BLaER1 treated with 17β-estradiol and CSF1 and Interleukin-3, amounts not matched to agents 10 nM and 100 nM (cell line): Measurements from ENCODE around the gene BACH1.
"Not testable (repeated sequence)": the region's sequence is repeated elsewhere in the genome, so short reads cannot be mapped to it uniquely, and the experiment has no call there.

Experiments
- H3K27ac ChIP-seq, 11 experiments: shearing (Covaris generic); formaldehyde crosslinking; 2 replicates each; pipeline ENCODE4 v1.8.1; 2022
- H3K27me3 ChIP-seq, 11 experiments: shearing (Covaris generic); formaldehyde crosslinking; 2 replicates each; pipeline ENCODE4 v1.8.1; 2022
- H3K36me3 ChIP-seq, 11 experiments: shearing (Covaris generic); formaldehyde crosslinking; 2 replicates each; pipeline ENCODE4 v1.8.1; 2022
- H3K4me1 ChIP-seq, 10 experiments: shearing (Covaris generic); formaldehyde crosslinking; 2 replicates each; pipeline ENCODE4 v1.8.1; 2022
- H3K4me2 ChIP-seq, 11 experiments: shearing (Covaris generic); formaldehyde crosslinking; 2 replicates each; pipeline ENCODE4 v1.8.1; 2022
- H3K4me3 ChIP-seq, 10 experiments: shearing (Covaris generic); formaldehyde crosslinking; 2 replicates each; pipeline ENCODE4 v1.8.1; 2022
- H3K9ac ChIP-seq, 11 experiments: shearing (Covaris generic); formaldehyde crosslinking; 2 replicates each; pipeline ENCODE4 v1.8.1; 2022
- H3K9me3 ChIP-seq, 11 experiments: shearing (Covaris generic); formaldehyde crosslinking; replicated peaks in 1 of 11; 2 replicates each; pipeline ENCODE4 v1.8.1; 2022
- H4K20me1 ChIP-seq, 11 experiments: shearing (Covaris generic); formaldehyde crosslinking; 2 replicates each; pipeline ENCODE4 v1.8.1; 2022
- Cebpa-rat ChIP-seq, 11 experiments: shearing (Covaris generic); IDR thresholded peaks; 2 replicates each; pipeline ENCODE4 v1.8.1; 2022

The BACH1 gene

GRCh38 chr21:29347274-29347681 is 48.6 kb downstream of the BACH1 start:
- Histone ChIP-seq H3K4me3 (no peak overlapping the region), H3K27ac (peak overlapping the region in 9 of 11 experiments; percentile 19 to 81 (median 65); a peak in 17 of 22 replicates), H3K27me3 (no peaks in the 10 kb centered on the region), H3K9me3 (peaks cover 0 to 8% (median 5%) of the 10 kb centered on the region in 11 experiments; a peak in 13 of 22 replicates), H3K4me2 (peak overlapping the region; percentile 38 to 84 (median 63)), H4K20me1 (peaks cover 10 to 74% (median 37%) of the 10 kb centered on the region in 11 experiments; a peak in 16 of 22 replicates), H3K36me3 (peaks cover 41 to 87% (median 51%) of the 10 kb centered on the region in 11 experiments), H3K4me1 (peaks cover 24 to 84% (median 35%) of the 10 kb centered on the region in 10 experiments), H3K9ac (peak overlapping the region in 5 of 11 experiments; percentile 6 to 33 (median 23); a peak in 5 of 22 replicates)
- no peak for TF ChIP-seq Cebpa-rat (IDR thresholded peaks at IDR 0.05)

- Histone ChIP-seq H3K9ac (no peak overlapping the region), H4K20me1 (peaks cover 3 to 50% (median 17%) of the 10 kb centered on the region in 11 experiments; a peak in 13 of 22 replicates), H3K36me3 (peaks cover 44 to 87% (median 53%) of the 10 kb centered on the region in 11 experiments), H3K27ac (peak overlapping the region in 3 of 11 experiments; percentile 26 to 65 (median 29); a peak in 3 of 22 replicates), H3K4me1 (peaks cover 24 to 71% (median 26%) of the 10 kb centered on the region in 10 experiments), H3K9me3 (peaks cover 12 to 33% (median 26%) of the 10 kb centered on the region in 11 experiments), H3K27me3 (no peaks in the 10 kb centered on the region), H3K4me3 (no peak overlapping the region), H3K4me2 (0 out of 22 replicates have a peak overlapping the region, but pooled peaks of 1 of the 11 experiments have one; percentile 2)
- TF ChIP-seq Cebpa-rat (IDR thresholded peaks at IDR 0.05), result no peak
Measured at GRCh38 chr21:29349702-29350101, 51.0 kb downstream of the BACH1 start.

GRCh38 chr21:29350246-29350779 is 51.6 kb downstream of the BACH1 start:
- Histone ChIP-seq H3K4me3 (no peak overlapping the region), H3K27me3 (no peaks in the 10 kb centered on the region), H3K27ac (no peak overlapping the region), H3K4me2 (no peak overlapping the region), H3K36me3 (peaks cover 45 to 87% (median 56%) of the 10 kb centered on the region in 11 experiments), H4K20me1 (peaks cover 3 to 47% (median 17%) of the 10 kb centered on the region in 11 experiments; a peak in 13 of 22 replicates), H3K9me3 (peaks cover 18 to 39% (median 32%) of the 10 kb centered on the region in 11 experiments), H3K4me1 (peaks cover 24 to 67% (median 26%) of the 10 kb centered on the region in 10 experiments), H3K9ac (no peak overlapping the region)
- TF ChIP-seq Cebpa-rat (IDR thresholded peaks at IDR 0.05), result no peak

- no peaks in the 10 kb centered on the region for H3K27me3 ChIP-seq
- no peak overlapping the region for H3K9ac ChIP-seq
- H3K36me3 ChIP-seq, result peaks cover 44 to 80% (median 61%) of the 10 kb centered on the region in 11 experiments
- H4K20me1 ChIP-seq, result peaks cover 3 to 37% (median 13%) of the 10 kb centered on the region in 11 experiments; a peak in 13 of 22 replicates
- H3K4me2 ChIP-seq, result no peak overlapping the region
- TF ChIP-seq Cebpa-rat (IDR thresholded peaks at IDR 0.05), result no peak
- no peak overlapping the region for H3K27ac ChIP-seq
- H3K9me3 ChIP-seq, result peaks cover 22 to 44% (median 40%) of the 10 kb centered on the region in 11 experiments
- no peak overlapping the region for H3K4me3 ChIP-seq
- peaks cover 18 to 67% (median 20%) of the 10 kb centered on the region in 10 experiments for H3K4me1 ChIP-seq
Measured at GRCh38 chr21:29351691-29352090, 53.0 kb downstream of the BACH1 start.

GRCh38 chr21:29355043-29355710 is 56.5 kb downstream of the BACH1 start:
- peaks cover 22 to 44% (median 40%) of the 10 kb centered on the region in 11 experiments for H3K9me3 ChIP-seq
- H3K36me3 ChIP-seq, result peaks cover 45 to 86% (median 59%) of the 10 kb centered on the region in 11 experiments
- H3K4me1 ChIP-seq, result peaks cover 0 to 52% (median 3%) of the 10 kb centered on the region in 10 experiments; a peak in 10 of 20 replicates
- not testable (repeated sequence) for H3K4me3 ChIP-seq, H3K27me3 ChIP-seq, H3K9ac ChIP-seq, H4K20me1 ChIP-seq
- H3K27ac ChIP-seq, result peak overlapping the region in 1 of 11 experiments; percentile 68; a peak in 1 of 22 replicates
- peak overlapping the region in 3 of 11 experiments; percentile 70 to 73 (median 70); a peak in 5 of 22 replicates for H3K4me2 ChIP-seq

- Histone ChIP-seq H3K4me2 (peak overlapping the region in 3 of 11 experiments; percentile 70 to 73 (median 70); a peak in 6 of 22 replicates), H3K4me1 (peaks cover 0 to 52% (median 3%) of the 10 kb centered on the region in 10 experiments; a peak in 10 of 20 replicates), H3K27ac (peak overlapping the region in 3 of 11 experiments; percentile 26 to 68 (median 53); a peak in 5 of 22 replicates), H3K9me3 (peaks cover 22 to 44% (median 40%) of the 10 kb centered on the region in 11 experiments), H3K9ac (peak overlapping the region in 2 of 11 experiments; percentile 37 to 43; a peak in 2 of 22 replicates), H3K36me3 (peaks cover 44 to 86% (median 60%) of the 10 kb centered on the region in 11 experiments)
- not testable (repeated sequence) for H3K27me3 ChIP-seq, H3K4me3 ChIP-seq, H4K20me1 ChIP-seq
Measured at GRCh38 chr21:29356291-29356690, 57.6 kb downstream of the BACH1 start.

- Histone ChIP-seq H3K4me1 (peaks cover 0 to 52% (median 3%) of the 10 kb centered on the region in 10 experiments; a peak in 10 of 20 replicates), H3K9me3 (peaks cover 22 to 43% (median 40%) of the 10 kb centered on the region in 11 experiments), H3K36me3 (peaks cover 39 to 86% (median 59%) of the 10 kb centered on the region in 11 experiments), H3K9ac (peak overlapping the region in 2 of 11 experiments; percentile 37 to 43; a peak in 2 of 22 replicates), H3K27ac (peak overlapping the region in 3 of 11 experiments; percentile 26 to 68 (median 53); a peak in 5 of 22 replicates), H3K4me2 (peak overlapping the region in 3 of 11 experiments; percentile 70 to 73 (median 70); a peak in 6 of 22 replicates)
- H3K27me3 ChIP-seq, H3K4me3 ChIP-seq, H4K20me1 ChIP-seq: not testable (repeated sequence)
Measured at GRCh38 chr21:29356810-29357209, 58.1 kb downstream of the BACH1 start.

- H3K4me2 ChIP-seq, result no peak overlapping the region
- H3K27ac ChIP-seq, result no peak overlapping the region
- H3K4me1 ChIP-seq, result peaks cover 0 to 38% (median 3%) of the 10 kb centered on the region in 10 experiments; a peak in 10 of 20 replicates
- H4K20me1 ChIP-seq, result peaks cover 0 to 4% (median 0%) of the 10 kb centered on the region in 11 experiments; a peak in 1 of 22 replicates
- H3K27me3 ChIP-seq, result no peaks in the 10 kb centered on the region
- no peak overlapping the region for H3K4me3 ChIP-seq
- TF ChIP-seq Cebpa-rat (IDR thresholded peaks at IDR 0.05), result no peak
- peaks cover 26 to 85% (median 52%) of the 10 kb centered on the region in 11 experiments for H3K36me3 ChIP-seq
- H3K9ac ChIP-seq, result no peak overlapping the region
- H3K9me3 ChIP-seq, result peaks cover 9 to 23% (median 13%) of the 10 kb centered on the region in 11 experiments
Measured at GRCh38 chr21:29359718-29360117, 61.0 kb downstream of the BACH1 start.
